ENCODE measurements around the gene UHRF1.

Gene UHRF1

DNA sequence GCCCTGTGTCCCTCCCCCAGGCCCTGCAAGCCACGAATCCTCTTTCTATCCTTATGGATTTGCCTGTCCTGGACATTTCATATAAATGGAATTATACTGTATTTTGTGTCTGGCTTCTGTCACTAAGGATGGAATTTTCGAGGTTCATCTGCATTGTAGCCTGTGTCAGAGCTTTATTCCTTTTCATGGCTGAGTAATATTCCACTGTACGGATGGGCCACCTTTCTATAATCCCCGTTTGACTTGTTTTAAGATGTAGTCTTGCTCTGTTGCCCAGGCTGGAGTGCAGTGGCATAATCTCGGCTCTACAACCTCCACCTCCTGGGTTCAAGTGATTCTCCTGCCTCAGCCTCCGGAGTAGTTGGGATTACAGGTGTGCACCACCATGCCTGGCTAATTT lies 55.8 kb downstream of the UHRF1 start:
- CTCF ChIA-PET: no interaction called here

DNA sequence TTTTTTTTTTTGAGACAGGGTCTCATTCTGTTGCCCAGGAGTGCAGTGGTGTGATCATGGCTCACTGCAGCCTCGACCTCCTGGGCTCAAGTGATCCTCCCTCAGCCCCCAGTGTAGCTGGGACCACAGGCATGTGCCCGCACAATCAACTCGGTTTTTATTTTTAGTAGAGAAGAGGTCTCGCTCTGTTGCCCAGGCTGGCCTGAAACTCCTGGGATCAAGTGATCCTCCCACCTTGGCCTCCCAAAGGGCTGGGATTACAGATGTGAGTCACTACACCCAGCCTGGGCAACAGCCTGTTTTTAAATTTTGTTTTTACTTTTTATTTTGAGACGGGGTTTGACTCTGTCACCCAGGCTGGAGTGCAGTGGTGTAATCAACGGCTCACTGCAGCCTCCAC lies 57.3 kb downstream of the UHRF1 start:
- no peak overlapping the region for H3K27ac ChIP-seq (ENCODE audit: insufficient read depth in 1 of 2, low read depth in 1 of 2, low read length in 2 of 2, poor library complexity in 1 of 2, severe bottlenecking in 2 of 2)
- H3K4me1 ChIP-seq (ENCODE audit: control extremely low read depth in 1 of 4, control insufficient read depth in 4 of 4, insufficient read depth in 4 of 4, low read length in 3 of 4): peaks cover 0 to 28% (median 23%) of the 10 kb centered on the region in 4 experiments
- no peaks in the 10 kb centered on the region for H3K27me3 ChIP-seq (replicated peaks in 2 of 5; ENCODE audit: control insufficient read depth in 4 of 5, insufficient read depth in 5 of 5, low read length in 4 of 5)
- POLR2A ChIA-PET: no interaction called here
- peaks cover 3 to 28% (median 6%) of the 10 kb centered on the region in 4 experiments for H3K36me3 ChIP-seq (ENCODE audit: control insufficient read depth in 4 of 4, insufficient read depth in 4 of 4, low read length in 3 of 4)
- 96% methylated on average over 4 of the region's 6 CpGs for WGBS (ENCODE audit: insufficient coverage)
- H3K9me3 ChIP-seq (ENCODE audit: control extremely low read depth in 1 of 5, control insufficient read depth in 4 of 5, insufficient read depth in 2 of 5, low read depth in 1 of 5, low read length in 4 of 5): no peaks in the 10 kb centered on the region
- CTCF ChIA-PET: no interaction called here
- H3K4me3 ChIP-seq (ENCODE audit: control insufficient read depth in 1 of 7, extremely low read depth in 1 of 7, insufficient read depth in 4 of 7, low read depth in 2 of 7, low read length in 6 of 7): no peak overlapping the region
- DNase-seq: no peak

More for the DNA sequence above, 55.8 kb downstream of the UHRF1 start:
- POLR2A ChIA-PET: no interaction called here
- H3K27me3 ChIP-seq (replicated peaks in 2 of 5; ENCODE audit: control insufficient read depth in 4 of 5, insufficient read depth in 5 of 5, low read length in 4 of 5): no peaks in the 10 kb centered on the region
- no peaks in the 10 kb centered on the region for H3K9me3 ChIP-seq (ENCODE audit: control extremely low read depth in 1 of 5, control insufficient read depth in 4 of 5, insufficient read depth in 2 of 5, low read depth in 1 of 5, low read length in 4 of 5)
- peaks cover 4 to 33% (median 7%) of the 10 kb centered on the region in 4 experiments for H3K36me3 ChIP-seq (ENCODE audit: control insufficient read depth in 4 of 4, insufficient read depth in 4 of 4, low read length in 3 of 4)
- H3K4me1 ChIP-seq (ENCODE audit: control extremely low read depth in 1 of 4, control insufficient read depth in 4 of 4, insufficient read depth in 4 of 4, low read length in 3 of 4): peaks cover 0 to 12% (median 8%) of the 10 kb centered on the region in 4 experiments
- no peak overlapping the region for H3K27ac ChIP-seq (ENCODE audit: insufficient read depth in 1 of 2, low read depth in 1 of 2, low read length in 2 of 2, poor library complexity in 1 of 2, severe bottlenecking in 2 of 2)
- no peak overlapping the region for H3K4me3 ChIP-seq (ENCODE audit: control insufficient read depth in 1 of 7, extremely low read depth in 1 of 7, insufficient read depth in 4 of 7, low read depth in 2 of 7, low read length in 6 of 7)
- 100% methylated on average over 3 of the region's 6 CpGs for WGBS (ENCODE audit: insufficient coverage)
- DNase-seq: no peak

DNA sequence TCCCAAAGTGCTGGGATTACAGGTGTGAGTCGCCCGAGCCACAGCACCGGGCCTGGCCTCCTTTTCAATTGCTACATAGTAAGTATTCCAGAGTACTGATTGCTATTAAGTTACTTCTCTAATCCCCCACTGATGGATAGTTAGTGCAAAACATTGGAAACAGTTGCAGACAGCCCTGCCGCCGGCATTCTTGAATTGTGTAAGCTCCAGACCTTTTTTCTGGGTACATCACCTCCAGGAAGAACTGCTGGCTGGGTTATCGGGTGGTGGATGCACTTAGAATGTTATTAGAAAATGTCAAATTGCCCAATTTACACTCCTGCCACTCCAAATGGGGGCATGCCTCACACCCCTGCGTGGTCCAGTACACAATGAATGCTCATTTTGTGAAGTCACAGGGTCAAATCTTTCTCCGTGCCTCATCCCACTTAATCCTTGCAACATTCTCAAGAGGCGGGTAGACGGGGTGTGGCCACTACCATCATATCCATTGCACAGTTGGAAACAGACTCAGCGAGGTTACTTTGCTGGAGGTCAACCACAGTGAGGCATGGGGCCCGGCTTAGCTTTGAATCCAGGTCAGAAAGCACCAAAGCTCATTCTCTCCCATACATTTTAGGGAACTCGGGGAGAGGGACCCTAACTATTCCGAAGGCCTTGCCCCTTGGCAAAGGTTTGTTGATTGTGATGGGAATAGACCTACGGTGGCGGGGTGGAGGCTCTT lies 58.6 kb downstream of the UHRF1 start:
- 90% methylated on average over 10 of the region's 16 CpGs for WGBS (ENCODE audit: insufficient coverage)
- peaks cover 0 to 29% (median 24%) of the 10 kb centered on the region in 4 experiments for H3K4me1 ChIP-seq (ENCODE audit: control extremely low read depth in 1 of 4, control insufficient read depth in 4 of 4, insufficient read depth in 4 of 4, low read length in 3 of 4)
- CTCF ChIA-PET: interaction anchor here (0.6 to 1.3 kb wide), 5 partner anchors 18 to 975 kb away, joined by 3 to 4 read pairs (median 4); no protein-coding TSS in a partner anchor
- H3K27ac ChIP-seq (ENCODE audit: insufficient read depth in 1 of 2, low read depth in 1 of 2, low read length in 2 of 2, poor library complexity in 1 of 2, severe bottlenecking in 2 of 2): peak overlapping the region in 1 of 2 experiments; percentile 56
- no peaks in the 10 kb centered on the region for H3K27me3 ChIP-seq (replicated peaks in 2 of 5; ENCODE audit: control insufficient read depth in 4 of 5, insufficient read depth in 5 of 5, low read length in 4 of 5)
- peak overlapping the region; percentile 15 to 73 (median 58) for H3K4me3 ChIP-seq (ENCODE audit: control insufficient read depth in 1 of 7, extremely low read depth in 1 of 7, insufficient read depth in 4 of 7, low read depth in 2 of 7, low read length in 6 of 7)
- H3K9me3 ChIP-seq (ENCODE audit: control extremely low read depth in 1 of 5, control insufficient read depth in 4 of 5, insufficient read depth in 2 of 5, low read depth in 1 of 5, low read length in 4 of 5): no peaks in the 10 kb centered on the region
- POLR2A ChIA-PET: interaction anchor here (1.1 to 1.7 kb wide), 3 partner anchors 13 to 618 kb away, joined by 3 to 9 read pairs (median 3); no protein-coding TSS in a partner anchor
- H3K36me3 ChIP-seq (ENCODE audit: control insufficient read depth in 4 of 4, insufficient read depth in 4 of 4, low read length in 3 of 4): peaks cover 0 to 18% (median 1%) of the 10 kb centered on the region in 4 experiments
- DNase-seq: no peak

DNA sequence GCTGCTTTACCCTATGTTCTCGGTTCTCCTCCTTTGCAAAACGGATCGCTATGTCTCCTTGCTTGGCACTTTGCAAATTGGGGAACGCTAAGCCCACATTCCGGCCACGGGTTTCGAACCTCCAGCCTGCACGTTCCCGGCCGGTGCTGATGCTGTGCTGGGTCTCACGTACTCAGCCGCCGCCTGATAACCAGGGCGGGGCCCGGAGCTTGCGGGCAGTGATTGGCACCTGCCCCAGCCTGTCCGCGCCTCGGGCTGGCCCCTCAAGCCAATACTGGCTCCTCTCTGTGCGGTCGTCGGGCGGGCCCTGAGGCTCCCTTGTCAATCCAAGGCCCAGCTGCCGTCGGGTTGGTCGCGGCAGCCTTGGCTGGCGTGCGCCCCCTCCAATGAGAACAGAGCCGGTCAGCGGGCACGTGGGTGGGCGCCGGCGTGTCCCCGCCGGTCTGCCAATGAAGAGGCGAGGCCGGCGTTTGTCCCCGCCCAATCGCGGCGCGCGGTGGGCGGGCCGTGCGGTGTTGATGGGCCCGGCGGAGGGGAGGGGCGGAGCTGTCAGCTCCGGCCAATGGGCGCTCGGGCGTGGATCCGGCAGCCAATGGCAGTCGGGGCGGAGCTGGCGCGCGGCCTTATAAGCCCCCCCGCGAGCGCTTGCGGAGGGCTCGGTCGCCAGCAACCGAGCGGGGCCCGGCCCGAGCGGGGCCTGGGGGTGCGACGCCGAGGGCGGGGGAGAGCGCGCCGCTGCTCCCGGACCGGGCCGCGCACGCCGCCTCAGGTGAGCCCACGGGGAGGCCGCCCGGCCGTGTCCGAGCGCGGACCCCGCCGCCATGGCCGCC lies 59.4 kb downstream of the UHRF1 start, which contains the start of gene KDM4B:
TSS of gene KDM4B (plus strand) at position 652 of the 830 bp plus-strand sequence. CDS start 63,778 bp downstream, outside the sequence.
- Histone ChIP-seq H3K4me1 (ENCODE audit: control extremely low read depth in 1 of 4, control insufficient read depth in 4 of 4, insufficient read depth in 4 of 4, low read length in 3 of 4) (peaks cover 0 to 29% (median 24%) of the 10 kb centered on the region in 4 experiments), H3K36me3 (ENCODE audit: control insufficient read depth in 4 of 4, insufficient read depth in 4 of 4, low read length in 3 of 4) (peaks cover 0 to 13% (median 0%) of the 10 kb centered on the region in 4 experiments), H3K9me3 (ENCODE audit: control extremely low read depth in 1 of 5, control insufficient read depth in 4 of 5, insufficient read depth in 2 of 5, low read depth in 1 of 5, low read length in 4 of 5) (no peaks in the 10 kb centered on the region), H3K4me3 (ENCODE audit: control insufficient read depth in 1 of 7, extremely low read depth in 1 of 7, insufficient read depth in 4 of 7, low read depth in 2 of 7, low read length in 6 of 7) (peak within 1 kb of the TSS; percentile 33 to 89 (median 67)), H3K27ac (ENCODE audit: insufficient read depth in 1 of 2, low read depth in 1 of 2, low read length in 2 of 2, poor library complexity in 1 of 2, severe bottlenecking in 2 of 2) (peak within 1 kb of the TSS in 1 of 2 experiments; percentile 70), H3K27me3 (replicated peaks in 2 of 5; ENCODE audit: control insufficient read depth in 4 of 5, insufficient read depth in 5 of 5, low read length in 4 of 5) (no peaks in the 10 kb centered on the region)
- under 1% methylated on average over 84 of the region's 96 CpGs for WGBS (ENCODE audit: insufficient coverage)
- CTCF ChIA-PET: interaction anchor here (0.5 to 1.3 kb wide), 7 partner anchors 10 to 95 kb away, joined by 3 to 4 read pairs (median 3); no protein-coding TSS in a partner anchor
- peak; percentile 99 to 100 (median 100) for DNase-seq
- POLR2A ChIA-PET: interaction anchor here (0.5 to 1.7 kb wide), 6 partner anchors 11 to 617 kb away, joined by 3 to 9 read pairs (median 3); no protein-coding TSS in a partner anchor

DNA sequence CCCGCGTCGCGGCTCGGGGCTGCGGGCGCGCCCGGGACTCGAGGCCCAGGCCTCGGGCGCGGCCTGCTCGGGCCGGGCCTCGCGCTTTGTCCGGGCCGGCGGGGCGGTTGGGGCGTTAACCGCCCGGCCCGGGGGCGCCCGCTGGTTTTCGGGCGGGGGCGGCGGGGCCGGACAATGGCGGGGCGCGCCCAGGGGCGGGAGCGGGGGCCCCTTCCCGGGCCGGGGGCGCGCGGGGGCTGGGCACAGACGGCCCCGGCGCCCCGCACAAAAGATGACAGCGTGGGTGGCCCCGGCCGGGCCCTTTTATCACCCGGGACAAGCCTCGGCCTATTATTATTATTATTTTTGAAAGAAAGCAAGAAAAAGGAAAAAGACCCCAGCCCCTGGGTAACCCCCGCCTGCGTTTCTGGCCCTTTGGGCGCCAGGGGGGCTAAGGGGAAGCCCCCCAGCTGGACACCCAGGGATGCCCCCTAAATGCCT lies 60.0 kb downstream of the UHRF1 start:
- CTCF ChIA-PET: interaction anchor here (0.9 to 1.3 kb wide), 5 partner anchors 10 to 57 kb away, joined by 3 to 4 read pairs (median 4); no protein-coding TSS in a partner anchor
- no peak for DNase-seq

DNA sequence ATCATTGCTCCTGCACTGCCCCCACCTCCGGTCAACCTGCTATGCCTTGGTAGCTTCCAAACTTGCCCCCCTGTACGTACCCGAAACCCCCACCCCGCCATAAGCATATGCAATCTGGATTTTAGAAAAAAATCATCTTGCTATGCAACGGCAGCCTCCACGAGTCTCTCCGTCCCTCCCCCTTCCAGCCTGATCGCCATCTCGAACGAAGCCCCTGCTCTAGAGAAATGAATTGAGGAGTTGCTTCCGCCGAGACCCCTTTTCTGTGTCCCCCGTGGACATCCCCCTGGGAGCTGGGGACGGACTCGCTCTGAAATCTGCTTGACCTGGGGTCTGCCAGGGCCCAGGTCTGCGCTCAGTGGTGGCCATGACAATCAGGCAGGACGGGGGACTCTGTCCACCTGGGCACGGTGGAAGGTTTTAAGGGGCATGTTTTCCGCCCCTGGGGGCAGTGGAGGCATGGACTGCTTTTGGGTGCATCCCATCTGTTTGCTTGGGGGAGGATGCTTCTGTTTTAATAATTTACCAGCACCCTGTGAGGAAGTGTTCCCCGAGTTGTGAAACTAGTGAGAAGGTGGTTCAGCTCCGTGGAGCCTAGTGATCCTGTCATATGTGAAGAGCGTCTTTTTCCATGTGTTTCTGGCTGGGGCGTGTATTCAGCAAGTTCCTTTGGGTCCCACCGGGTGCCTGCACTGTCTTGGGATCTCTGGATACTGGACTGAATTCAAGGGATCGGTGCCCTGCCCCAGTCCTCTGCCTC lies 60.7 kb downstream of the UHRF1 start:
- H3K27me3 ChIP-seq (replicated peaks in 2 of 5; ENCODE audit: control insufficient read depth in 4 of 5, insufficient read depth in 5 of 5, low read length in 4 of 5): no peaks in the 10 kb centered on the region

More for the DNA sequence above, 60.0 kb downstream of the UHRF1 start:
- POLR2A ChIA-PET: interaction anchor here (1.2 to 1.4 kb wide), 2 partner anchors 10 to 616 kb away, joined by 3 to 4 read pairs; no protein-coding TSS in a partner anchor
- WGBS (ENCODE audit: insufficient coverage): 0% methylated on average over 38 of the region's 54 CpGs
- H3K4me3 ChIP-seq (ENCODE audit: control insufficient read depth in 1 of 7, extremely low read depth in 1 of 7, insufficient read depth in 4 of 7, low read depth in 2 of 7, low read length in 6 of 7): peak overlapping the region; percentile 33 to 89 (median 67)
- H3K27me3 ChIP-seq (replicated peaks in 2 of 5; ENCODE audit: control insufficient read depth in 4 of 5, insufficient read depth in 5 of 5, low read length in 4 of 5): no peaks in the 10 kb centered on the region
- peak overlapping the region in 1 of 2 experiments; percentile 70 for H3K27ac ChIP-seq (ENCODE audit: insufficient read depth in 1 of 2, low read depth in 1 of 2, low read length in 2 of 2, poor library complexity in 1 of 2, severe bottlenecking in 2 of 2)
- H3K36me3 ChIP-seq (ENCODE audit: control insufficient read depth in 4 of 4, insufficient read depth in 4 of 4, low read length in 3 of 4): peaks cover 0 to 9% (median 0%) of the 10 kb centered on the region in 4 experiments
- H3K9me3 ChIP-seq (ENCODE audit: control extremely low read depth in 1 of 5, control insufficient read depth in 4 of 5, insufficient read depth in 2 of 5, low read depth in 1 of 5, low read length in 4 of 5): no peaks in the 10 kb centered on the region
- peaks cover 0 to 29% (median 24%) of the 10 kb centered on the region in 4 experiments for H3K4me1 ChIP-seq (ENCODE audit: control extremely low read depth in 1 of 4, control insufficient read depth in 4 of 4, insufficient read depth in 4 of 4, low read length in 3 of 4)

More for the DNA sequence above, 60.7 kb downstream of the UHRF1 start:
- DNase-seq: peak in 2 of 3 donors; percentile 42 to 44
- CTCF ChIA-PET: interaction anchor here (1.0 to 2.0 kb wide), 3 partner anchors 9 to 61 kb away, joined by 4 to 8 read pairs (median 4); no protein-coding TSS in a partner anchor
- Histone ChIP-seq H3K4me3 (ENCODE audit: control insufficient read depth in 1 of 7, extremely low read depth in 1 of 7, insufficient read depth in 4 of 7, low read depth in 2 of 7, low read length in 6 of 7) (peak overlapping the region; percentile 33 to 89 (median 67)), H3K9me3 (ENCODE audit: control extremely low read depth in 1 of 5, control insufficient read depth in 4 of 5, insufficient read depth in 2 of 5, low read depth in 1 of 5, low read length in 4 of 5) (no peaks in the 10 kb centered on the region), H3K4me1 (ENCODE audit: control extremely low read depth in 1 of 4, control insufficient read depth in 4 of 4, insufficient read depth in 4 of 4, low read length in 3 of 4) (peaks cover 0 to 34% (median 26%) of the 10 kb centered on the region in 4 experiments), H3K36me3 (ENCODE audit: control insufficient read depth in 4 of 4, insufficient read depth in 4 of 4, low read length in 3 of 4) (peaks cover 0 to 3% (median 0%) of the 10 kb centered on the region in 4 experiments), H3K27ac (ENCODE audit: insufficient read depth in 1 of 2, low read depth in 1 of 2, low read length in 2 of 2, poor library complexity in 1 of 2, severe bottlenecking in 2 of 2) (peak overlapping the region in 1 of 2 experiments; percentile 70)
- 10% methylated on average over 21 of the region's 25 CpGs for WGBS (ENCODE audit: insufficient coverage)
- POLR2A ChIA-PET: interaction anchor here (0.8 to 1.4 kb wide), 2 partner anchors 10 to 54 kb away, joined by 3 to 4 read pairs; no protein-coding TSS in a partner anchor
